ENCODE measurements around the gene ARHGAP1. TPM values are rescaled to one million over a fixed set of nuclear protein-coding genes. Genes with fewer than 3 reads are reported as not detected.

ARHGAP1 gene
- total RNA-seq, 1 experiment from 2014 or later: 53.0 TPM

DNA sequence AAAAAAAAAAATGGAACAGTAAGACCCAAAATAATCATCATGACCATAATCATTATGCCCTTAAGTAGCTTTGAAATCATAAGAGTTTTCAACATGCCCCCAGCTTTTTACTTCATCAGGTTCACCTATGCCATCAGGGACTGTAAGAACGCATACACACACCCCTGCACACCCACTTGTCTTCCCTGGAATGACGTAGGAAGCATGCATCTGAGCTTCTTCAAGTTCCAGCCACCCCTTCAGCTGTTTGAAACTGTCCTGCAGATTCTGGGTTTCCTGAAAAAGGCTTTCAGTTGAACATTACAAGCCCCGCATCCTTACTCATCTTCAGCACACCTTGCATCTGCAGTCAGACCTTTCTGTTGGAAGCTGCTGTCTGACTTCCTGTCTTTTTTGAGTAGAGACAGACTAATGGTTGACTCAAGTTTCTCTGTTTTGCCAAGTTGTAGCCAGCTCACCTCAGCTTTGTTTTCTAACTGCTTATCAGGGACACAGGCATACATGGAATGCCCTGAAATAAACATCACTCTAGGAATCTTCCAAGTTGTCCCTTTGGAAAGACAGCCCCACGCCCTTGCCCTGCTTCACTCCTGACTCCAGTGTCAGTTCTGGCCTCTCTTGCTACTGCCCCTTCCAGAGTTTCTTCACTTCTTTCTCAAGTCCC lies 37.0 kb downstream of the ARHGAP1 start (continued):
- TF ChIP-seq, protein P1, sequence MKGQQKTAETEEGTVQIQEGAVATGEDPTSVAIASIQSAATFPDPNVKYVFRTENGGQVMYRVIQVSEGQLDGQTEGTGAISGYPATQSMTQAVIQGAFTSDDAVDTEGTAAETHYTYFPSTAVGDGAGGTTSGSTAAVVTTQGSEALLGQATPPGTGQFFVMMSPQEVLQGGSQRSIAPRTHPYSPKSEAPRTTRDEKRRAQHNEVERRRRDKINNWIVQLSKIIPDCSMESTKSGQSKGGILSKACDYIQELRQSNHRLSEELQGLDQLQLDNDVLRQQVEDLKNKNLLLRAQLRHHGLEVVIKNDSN (CRISPR knock-in tag; IDR thresholded peaks at IDR 0.05): no peak
- TF ChIP-seq, protein P2, sequence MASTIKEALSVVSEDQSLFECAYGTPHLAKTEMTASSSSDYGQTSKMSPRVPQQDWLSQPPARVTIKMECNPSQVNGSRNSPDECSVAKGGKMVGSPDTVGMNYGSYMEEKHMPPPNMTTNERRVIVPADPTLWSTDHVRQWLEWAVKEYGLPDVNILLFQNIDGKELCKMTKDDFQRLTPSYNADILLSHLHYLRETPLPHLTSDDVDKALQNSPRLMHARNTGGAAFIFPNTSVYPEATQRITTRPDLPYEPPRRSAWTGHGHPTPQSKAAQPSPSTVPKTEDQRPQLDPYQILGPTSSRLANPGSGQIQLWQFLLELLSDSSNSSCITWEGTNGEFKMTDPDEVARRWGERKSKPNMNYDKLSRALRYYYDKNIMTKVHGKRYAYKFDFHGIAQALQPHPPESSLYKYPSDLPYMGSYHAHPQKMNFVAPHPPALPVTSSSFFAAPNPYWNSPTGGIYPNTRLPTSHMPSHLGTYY (CRISPR knock-in tag; IDR thresholded peaks at IDR 0.05): no peak
- no peak for TF ChIP-seq FOXK1 (CRISPR knock-in tag; IDR thresholded peaks at IDR 0.05)

- ChIA-PET POLR2A (no interaction called here), CTCF (no interaction called here)
- Mint-ChIP-seq H3K27ac (no peak overlapping the region), H3K4me3 (no peak overlapping the region), H3K36me3 (peaks cover 57% of the 10 kb centered on the region), H3K27me3 (ENCODE audit: low read depth) (no peaks in the 10 kb centered on the region), H3K9me3 (no peaks in the 10 kb centered on the region), H3K4me1 (no peaks in the 10 kb centered on the region)
- no peak for TF ChIP-seq ZNF281 (CRISPR knock-in tag; IDR thresholded peaks at IDR 0.05)
- no peak for TF ChIP-seq NR1H2 (CRISPR knock-in tag; IDR thresholded peaks at IDR 0.05)
- no peak for TF ChIP-seq PREB (CRISPR knock-in tag; IDR thresholded peaks at IDR 0.05; ENCODE audit: borderline replicate concordance)
- no peak for TF ChIP-seq HMGXB4 (CRISPR knock-in tag; IDR thresholded peaks at IDR 0.05)
- no peak for TF ChIP-seq SOX15 (CRISPR knock-in tag; IDR thresholded peaks at IDR 0.05)
- TF ChIP-seq NFE2L1 (CRISPR knock-in tag; IDR thresholded peaks at IDR 0.05): no peak
- TF ChIP-seq, protein P3, sequence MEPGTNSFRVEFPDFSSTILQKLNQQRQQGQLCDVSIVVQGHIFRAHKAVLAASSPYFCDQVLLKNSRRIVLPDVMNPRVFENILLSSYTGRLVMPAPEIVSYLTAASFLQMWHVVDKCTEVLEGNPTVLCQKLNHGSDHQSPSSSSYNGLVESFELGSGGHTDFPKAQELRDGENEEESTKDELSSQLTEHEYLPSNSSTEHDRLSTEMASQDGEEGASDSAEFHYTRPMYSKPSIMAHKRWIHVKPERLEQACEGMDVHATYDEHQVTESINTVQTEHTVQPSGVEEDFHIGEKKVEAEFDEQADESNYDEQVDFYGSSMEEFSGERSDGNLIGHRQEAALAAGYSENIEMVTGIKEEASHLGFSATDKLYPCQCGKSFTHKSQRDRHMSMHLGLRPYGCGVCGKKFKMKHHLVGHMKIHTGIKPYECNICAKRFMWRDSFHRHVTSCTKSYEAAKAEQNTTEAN (CRISPR knock-in tag; IDR thresholded peaks at IDR 0.05): no peak
- no peak for TF ChIP-seq E2F5 (CRISPR knock-in tag; IDR thresholded peaks at IDR 0.05)
- TF ChIP-seq IRF2 (CRISPR knock-in tag; IDR thresholded peaks at IDR 0.05; ENCODE audit: borderline replicate concordance, low read depth): no peak
- TF ChIP-seq KAT7 (CRISPR knock-in tag; IDR thresholded peaks at IDR 0.05; ENCODE audit: borderline replicate concordance): no peak
- TF ChIP-seq SP1 (CRISPR knock-in tag; conservative IDR thresholded peaks at IDR 0.05): no peak
- TF ChIP-seq FOXJ3 (CRISPR knock-in tag; IDR thresholded peaks at IDR 0.05; ENCODE audit: borderline replicate concordance): no peak
- no peak for ATAC-seq
- DNase-seq (ENCODE audit: low spot score): no peak
Measured at GRCh38 chr11:46662366-46662765, 38.1 kb downstream of the ARHGAP1 start.
